ENCODE measurements around the gene ELMO1. TPM values are rescaled to one million over a fixed set of nuclear protein-coding genes. Genes with fewer than 3 reads are reported as not detected.

ELMO1 gene
- total and polyA plus RNA-seq, 10 of the 15 experiments (the other 5 are each of a cell fraction or from before 2014, with no cell fraction given) = 22.6 to 85.9 (median 56.6) TPM

- no peak overlapping the region for H3K27ac ChIP-seq (ENCODE audit: control insufficient read depth, insufficient read depth)
- in situ Hi-C loops (cut with MboI) = no loop called here
- H3K27me3 ChIP-seq (replicated peaks in 1 of 2; ENCODE audit: control insufficient read depth in 2 of 2, insufficient read depth in 2 of 2, low read length in 1 of 2) = no peaks in the 10 kb centered on the region
- H3K4me2 ChIP-seq (ENCODE audit: control insufficient read depth, insufficient read depth) = no peak overlapping the region
- ChIA-PET POLR2A (no interaction called here), CTCF (no interaction called here), RAD21 (ENCODE audit: unreplicated experiment) (no interaction called here), SMC1A (ENCODE audit: uncharacterized antibody, unreplicated experiment) (no interaction called here)
- H4K20me1 ChIP-seq (ENCODE audit: control insufficient read depth, insufficient read depth) = no peaks in the 10 kb centered on the region
- H3K9ac ChIP-seq (ENCODE audit: control insufficient read depth, insufficient read depth, low read length) = no peak overlapping the region
- peaks cover 6 to 18% of the 10 kb centered on the region in 2 experiments for H3K36me3 ChIP-seq (ENCODE audit: control insufficient read depth in 2 of 2, insufficient read depth in 2 of 2, low read length in 1 of 2)
- TF ChIP-seq, protein P1, sequence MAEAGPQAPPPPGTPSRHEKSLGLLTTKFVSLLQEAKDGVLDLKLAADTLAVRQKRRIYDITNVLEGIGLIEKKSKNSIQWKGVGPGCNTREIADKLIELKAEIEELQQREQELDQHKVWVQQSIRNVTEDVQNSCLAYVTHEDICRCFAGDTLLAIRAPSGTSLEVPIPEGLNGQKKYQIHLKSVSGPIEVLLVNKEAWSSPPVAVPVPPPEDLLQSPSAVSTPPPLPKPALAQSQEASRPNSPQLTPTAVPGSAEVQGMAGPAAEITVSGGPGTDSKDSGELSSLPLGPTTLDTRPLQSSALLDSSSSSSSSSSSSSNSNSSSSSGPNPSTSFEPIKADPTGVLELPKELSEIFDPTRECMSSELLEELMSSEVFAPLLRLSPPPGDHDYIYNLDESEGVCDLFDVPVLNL (IDR thresholded peaks at IDR 0.05; ENCODE audit: low read depth, low read length) = no peak
- TF ChIP-seq DPF2 (IDR thresholded peaks at IDR 0.05) (no peak), GABPA (IDR thresholded peaks at IDR 0.05; ENCODE audit: low read depth) (no peak), SP1 (IDR thresholded peaks at IDR 0.05; ENCODE audit: low read depth, low read length) (no peak), EED (IDR thresholded peaks at IDR 0.05; ENCODE audit: low read depth) (no peak)
- TF ChIP-seq, protein P2, sequence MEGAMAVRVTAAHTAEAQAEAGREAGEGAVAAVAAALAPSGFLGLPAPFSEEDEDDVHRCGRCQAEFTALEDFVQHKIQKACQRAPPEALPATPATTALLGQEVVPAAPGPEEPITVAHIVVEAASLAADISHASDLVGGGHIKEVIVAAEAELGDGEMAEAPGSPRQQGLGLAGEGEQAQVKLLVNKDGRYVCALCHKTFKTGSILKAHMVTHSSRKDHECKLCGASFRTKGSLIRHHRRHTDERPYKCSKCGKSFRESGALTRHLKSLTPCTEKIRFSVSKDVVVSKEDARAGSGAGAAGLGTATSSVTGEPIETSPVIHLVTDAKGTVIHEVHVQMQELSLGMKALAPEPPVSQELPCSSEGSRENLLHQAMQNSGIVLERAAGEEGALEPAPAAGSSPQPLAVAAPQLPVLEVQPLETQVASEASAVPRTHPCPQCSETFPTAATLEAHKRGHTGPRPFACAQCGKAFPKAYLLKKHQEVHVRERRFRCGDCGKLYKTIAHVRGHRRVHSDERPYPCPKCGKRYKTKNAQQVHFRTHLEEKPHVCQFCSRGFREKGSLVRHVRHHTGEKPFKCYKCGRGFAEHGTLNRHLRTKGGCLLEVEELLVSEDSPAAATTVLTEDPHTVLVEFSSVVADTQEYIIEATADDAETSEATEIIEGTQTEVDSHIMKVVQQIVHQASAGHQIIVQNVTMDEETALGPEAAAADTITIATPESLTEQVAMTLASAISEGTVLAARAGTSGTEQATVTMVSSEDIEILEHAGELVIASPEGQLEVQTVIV (IDR thresholded peaks at IDR 0.05; ENCODE audit: borderline replicate concordance, partially characterized antibody) = no peak
- FAIRE-seq (no peak), ATAC-seq (no peak), DNase-seq (ENCODE audit: low read depth, low spot score) (no peak)
- no peaks in the 10 kb centered on the region for H3K4me1 ChIP-seq (ENCODE audit: control insufficient read depth, insufficient read depth, low read length)
- BruUV-seq (replicated peaks) = no TSS peak
- no peak overlapping the region for H2AFZ ChIP-seq (ENCODE audit: control insufficient read depth, low read depth, low read length)
- H3K9me3 ChIP-seq (replicated peaks; ENCODE audit: control insufficient read depth, insufficient read depth, low read length) = no peaks in the 10 kb centered on the region
- no peaks in the 10 kb centered on the region for H3K79me2 ChIP-seq (ENCODE audit: control insufficient read depth, insufficient read depth, low read length)
- intact Hi-C loops (cut with micrococcal nuclease; ENCODE audit: unreplicated experiment) = no loop called here
- 98% methylated on average over 4 of the region's 4 CpGs for WGBS (ENCODE audit: insufficient coverage, insufficient replicate concordance, low lambda C conversion rate, missing lambda C conversion rate)
- no peak overlapping the region for H3K4me3 ChIP-seq
Observed at GRCh38 chr7:36862771-36863261, 585.8 kb downstream of the ELMO1 start.

Measured in GM12878 (cell line).